IMR-90 (cell line): ENCODE data around the gene SHISAL1. TPM values are rescaled to one million over a fixed set of nuclear protein-coding genes. Genes with fewer than 3 reads are reported as not detected.

Experiments
- ATAC-seq: fragments of 200-7000 bp; cut with Tn5 transposase; 2 replicates; pipeline ENCODE4 v1.9.1; 2020; ENCODE audit warnings: low read depth, mild to moderate bottlenecking, moderate library complexity
- BruUV-seq: library from RNA; stranded (reverse); fragments of 400-500 nt; replicated peaks from 2 replicates; lab custom pipeline; 2021; lab: Mats Ljungman, UMichigan
- CTCF ChIA-PET: fragments of 300-600 bp; formaldehyde crosslinking; extraction: SDS; loops from one replicate; lab custom pipeline; 2021; ENCODE audit warnings: antibody characterized with exemption; lab: Yijun Ruan, JAX
- POLR2A ChIA-PET: fragments of 300-600 bp; sonication (Branson Sonifier 250); formaldehyde crosslinking; loops from one replicate; lab custom pipeline; 2022; ENCODE audit warnings: antibody characterized with exemption; ENCODE audit not compliant: unreplicated experiment; lab: Charles Lee
- DNase-seq: peaks from one replicate; pipeline ENCODE4 v3.0.0; 2013
- H2AFZ ChIP-seq: replicated peaks from 2 replicates; pipeline ENCODE3; 2013; ENCODE audit warnings: low read length, mild to moderate bottlenecking; ENCODE audit not compliant: poor library complexity
- H2AK5ac ChIP-seq: 2 replicates; pipeline ENCODE4 v1.6.1; 2013; ENCODE audit warnings: low read depth, low read length, inconsistent platforms
- H2AK9ac ChIP-seq: replicated peaks from 2 replicates; pipeline ENCODE3; 2013; ENCODE audit warnings: mild to moderate bottlenecking, low read depth, low read length, moderate library complexity; ENCODE audit not compliant: poor library complexity
- H2BK120ac ChIP-seq: 2 replicates; pipeline ENCODE4 v1.6.1; 2013; ENCODE audit warnings: low read depth, low read length, inconsistent platforms
- H2BK15ac ChIP-seq: 3 replicates; pipeline ENCODE4 v1.6.1; 2013; ENCODE audit warnings: low read depth, low read length, inconsistent platforms
- H2BK20ac ChIP-seq: 2 replicates; pipeline ENCODE4 v1.6.1; 2013; ENCODE audit warnings: low read depth, mild to moderate bottlenecking, inconsistent platforms, low read length, moderate library complexity
- H2BK5ac ChIP-seq: 2 replicates; pipeline ENCODE4 v1.6.1; 2013; ENCODE audit warnings: mild to moderate bottlenecking, low read depth, low read length, inconsistent platforms; ENCODE audit not compliant: poor library complexity, severe bottlenecking
- H3K14ac ChIP-seq: replicated peaks from 2 replicates; pipeline ENCODE4 v1.6.1; 2013; ENCODE audit warnings: low read depth, low read length, inconsistent platforms
- H3K18ac ChIP-seq: 2 replicates; pipeline ENCODE4 v1.6.1; 2013; ENCODE audit warnings: low read depth, low read length, control low read depth
- H3K23ac ChIP-seq: 2 replicates; pipeline ENCODE4 v1.6.1; 2013; ENCODE audit warnings: low read depth, low read length, inconsistent platforms
- H3K27ac ChIP-seq: 2 replicates; pipeline ENCODE4 v1.5.1; 2013; ENCODE audit warnings: mild to moderate bottlenecking, control low read depth, low read length; ENCODE audit not compliant: insufficient read depth
- H3K27me3 ChIP-seq: 2 replicates; pipeline ENCODE4 v1.6.1; 2013; ENCODE audit warnings: low read length; ENCODE audit not compliant: control insufficient read depth, insufficient read depth
- H3K36me3 ChIP-seq: 2 replicates; pipeline ENCODE4 v1.6.1; 2013; ENCODE audit warnings: low read length, mixed read lengths; ENCODE audit not compliant: control insufficient read depth, insufficient read depth
- H3K4ac ChIP-seq: 2 replicates; pipeline ENCODE4 v1.6.1; 2013; ENCODE audit warnings: low read depth, low read length, inconsistent platforms
- H3K4me1 ChIP-seq: 2 replicates; pipeline ENCODE4 v1.6.1; 2013; ENCODE audit warnings: low read length, mixed read lengths; ENCODE audit not compliant: control insufficient read depth, insufficient read depth
- H3K4me2 ChIP-seq: 2 replicates; pipeline ENCODE4 v1.6.1; 2013; ENCODE audit warnings: low read depth, mild to moderate bottlenecking, control low read depth, low read length, moderate library complexity
- H3K4me3 ChIP-seq: 2 replicates; pipeline ENCODE4 v1.5.1; 2013; ENCODE audit warnings: low read depth, mild to moderate bottlenecking, control low read depth, low read length, moderate library complexity; ENCODE audit not compliant: insufficient read depth
- H3K56ac ChIP-seq: 2 replicates; pipeline ENCODE4 v1.6.1; 2013; ENCODE audit warnings: low read length, inconsistent platforms; ENCODE audit not compliant: insufficient read depth; ENCODE audit errors: extremely low read depth
- H3K79me1 ChIP-seq, 2 experiments: 2 replicates each; pipeline ENCODE4 v1.6.1; 2013; ENCODE audit warnings: low read length in 2 of 2, inconsistent platforms in 1 of 2, low read depth in 1 of 2
- H3K9ac ChIP-seq: 2 replicates; pipeline ENCODE4 v1.6.1; 2013; ENCODE audit warnings: low read depth, low read length, control low read depth
- H3K9me1 ChIP-seq: 2 replicates; pipeline ENCODE4 v1.6.1; 2013; ENCODE audit warnings: low read length, inconsistent platforms; ENCODE audit not compliant: insufficient read depth
- H3K9me3 ChIP-seq: 2 replicates; pipeline ENCODE4 v1.6.1; 2013; ENCODE audit warnings: low read length; ENCODE audit not compliant: control insufficient read depth, insufficient read depth
- H4K20me1 ChIP-seq: 2 replicates; pipeline ENCODE4 v1.6.1; 2013; ENCODE audit warnings: low read length, inconsistent platforms; ENCODE audit not compliant: insufficient read depth
- H4K5ac ChIP-seq: 2 replicates; pipeline ENCODE4 v1.6.1; 2013; ENCODE audit warnings: mild to moderate bottlenecking, low read depth, low read length, control low read depth
- H4K8ac ChIP-seq, 2 experiments: 2 replicates each; pipeline ENCODE4 v1.6.1; 2013; ENCODE audit warnings: low read depth in 2 of 2, low read length in 2 of 2, control low read depth in 1 of 2, inconsistent platforms in 1 of 2
- H4K91ac ChIP-seq: 2 replicates; pipeline ENCODE4 v1.6.1; 2013; ENCODE audit warnings: low read depth, low read length, inconsistent platforms; ENCODE audit not compliant: insufficient read depth
- BHLHE40 ChIP-seq: fragments of 150-350 bp; IDR thresholded peaks from 2 replicates; pipeline ENCODE4 v1.6.1; 2016; ENCODE audit warnings: mild to moderate bottlenecking, low read depth, low read length
- CEBPB ChIP-seq: IDR thresholded peaks from 2 replicates; pipeline ENCODE4 v1.6.1; 2012; ENCODE audit warnings: low read depth, low read length, improper control_type of control experiment
- CHD1 ChIP-seq: IDR thresholded peaks from 2 replicates; pipeline ENCODE4 v1.6.1; 2012; ENCODE audit warnings: low read depth, low read length, improper control_type of control experiment
- CTCF ChIP-seq: conservative IDR thresholded peaks from 2 replicates; pipeline ENCODE4 v1.5.1; 2012; ENCODE audit warnings: mild to moderate bottlenecking, low read depth, low read length, improper control_type of control experiment
- ELK1 ChIP-seq: fragments of 150-350 bp; IDR thresholded peaks from 2 replicates; pipeline ENCODE4 v1.6.1; 2016; ENCODE audit warnings: low read depth, mild to moderate bottlenecking, low read length, moderate library complexity, borderline replicate concordance
- RAD21 ChIP-seq: IDR thresholded peaks from 2 replicates; pipeline ENCODE4 v1.6.1; 2012; ENCODE audit warnings: low read length, improper control_type of control experiment
- SMC3 ChIP-seq: fragments of 150-350 bp; IDR thresholded peaks from 2 replicates; pipeline ENCODE4 v1.6.1; 2016; ENCODE audit warnings: low read depth, mild to moderate bottlenecking, antibody characterized with exemption, low read length, moderate library complexity
- WGBS, 2 experiments: methylation state at CpG; one replicate each; pipeline versions ENCODE4 v1.1.5 to v1.1.7; 2013; ENCODE audit warnings: missing lambda C conversion rate in 2 of 2; ENCODE audit not compliant: insufficient read length in 1 of 2; ENCODE audit errors: extremely low coverage in 2 of 2; 5-methylcytosine and 5-hydroxymethylcytosine counted together
- dilution Hi-C: fragments of 300-500 bp; cut with HindIII; formaldehyde crosslinking; loops from one replicate; pipeline ENCODE4 v1.14.3; 2018; ENCODE audit warnings: low sequenced_read_pairs; ENCODE audit not compliant: unreplicated experiment
- in situ Hi-C: fragments of 300-500 bp; cut with MboI; formaldehyde crosslinking; loops from 3 replicates; pipeline ENCODE4 v1.14.3; 2019; ENCODE audit warnings: low sequenced_read_pairs, inconsistent platforms, mixed read lengths
- intact Hi-C: fragments of 100-400 bp; cut with micrococcal nuclease; formaldehyde crosslinking; loops from 2 replicates; pipeline ENCODE4 v1.10.0; 2022
- polyA plus RNA-seq, 3 experiments: library from polyadenylated mRNA; depleted of rRNA; stranded (reverse); fragments of >200 nt; gene quantifications; 2 replicates each; pipeline ENCODE4 v1.2.3, GENCODE V29; 2012; ENCODE audit warnings: low replicate concordance in 1 of 3
- total RNA-seq: library from RNA; depleted of rRNA; stranded (reverse); fragments of >200 nt; gene quantifications from 2 replicates; pipeline ENCODE4 v1.2.3, GENCODE V29; 2012

Gene SHISAL1
- total and polyA plus RNA-seq, 2 of the 4 experiments (the other 2 are of a cell fraction), result 1.0 to 1.4 TPM

- Histone ChIP-seq H3K9ac (no peak overlapping the region), H3K4me1 (peaks cover 29% of the 10 kb centered on the region), H3K4ac (peak overlapping the region; percentile 68), H2BK15ac (0 out of 3 replicates have a peak overlapping the region, but pooled peaks have one; percentile 42), H2BK20ac (peak overlapping the region; percentile 51), H3K14ac (peak overlapping the region; percentile 44; the same call in 1 of the 2 replicates), H3K36me3 (no peaks in the 10 kb centered on the region), H3K4me3 (no peak overlapping the region), H2BK120ac (peak overlapping the region; percentile 74), H4K20me1 (no peaks in the 10 kb centered on the region), H3K9me3 (no peaks in the 10 kb centered on the region), H2BK5ac (no peak overlapping the region), H3K4me2 (no peak overlapping the region), H3K79me1 (peaks cover 0 to 5% of the 10 kb centered on the region in 2 experiments; a peak in 1 of 4 replicates), H4K5ac (no peak overlapping the region), H4K8ac (peak overlapping the region; percentile 8 to 14; a peak in 3 of 4 replicates), H2AK5ac (peak overlapping the region; percentile 45; the same call in 1 of the 2 replicates), H3K56ac (no peak overlapping the region), H3K27me3 (no peaks in the 10 kb centered on the region), H3K27ac (peak overlapping the region; percentile 53; the same call in 1 of the 2 replicates), H3K9me1 (peaks cover 15% of the 10 kb centered on the region), H4K91ac (0 out of 2 replicates have a peak overlapping the region, but pooled peaks have one; percentile 10), H2AK9ac (no peak overlapping the region), H3K18ac (peak overlapping the region; percentile 14; the same call in 1 of the 2 replicates), H2AFZ (peak overlapping the region; percentile 75), H3K23ac (0 out of 2 replicates have a peak overlapping the region, but pooled peaks have one; percentile 11)
- in situ Hi-C loops, result no loop called here
- WGBS, 2 experiments, result 88% methylated on average over 1 of the region's 10 CpGs; no CpG with 5 or more reads in 1 of the 2 experiments
- TF ChIP-seq RAD21, result peak; percentile 49
- TF ChIP-seq CHD1, result no peak
- TF ChIP-seq CTCF, result 0 out of 2 replicates have a peak, but pooled peaks have one; percentile 22
- TF ChIP-seq CEBPB, result no peak
- TF ChIP-seq ELK1, result no peak
- no peak for TF ChIP-seq BHLHE40
- TF ChIP-seq SMC3, result 0 out of 2 replicates have a peak, but pooled peaks have one; percentile 17
- DNase-seq, result no peak
- ATAC-seq, result no peak
- dilution Hi-C loops, result no loop called here
- intact Hi-C loops, result no loop called here
- ChIA-PET CTCF (interaction anchor here (0.7 kb wide), 1 partner anchor 211 kb away, joined by 3 read pairs; no protein-coding TSS in a partner anchor), POLR2A (no interaction called here)
- BruUV-seq, result no TSS peak
Measured at GRCh38 chr22:44357296-44357965, 44.7 kb upstream of the SHISAL1 start.
